Activated T-cell treated with anti-CD3 and anti-CD28 coated beads for 1 hour (primary cell): ENCODE measurements around the gene PTPRM.

ENCODE experiments used
- DNase-seq: peaks from one replicate; pipeline ENCODE4 v3.0.0-alpha.2; 2020; ENCODE audit warnings: low read depth

PTPRM gene

DNA sequence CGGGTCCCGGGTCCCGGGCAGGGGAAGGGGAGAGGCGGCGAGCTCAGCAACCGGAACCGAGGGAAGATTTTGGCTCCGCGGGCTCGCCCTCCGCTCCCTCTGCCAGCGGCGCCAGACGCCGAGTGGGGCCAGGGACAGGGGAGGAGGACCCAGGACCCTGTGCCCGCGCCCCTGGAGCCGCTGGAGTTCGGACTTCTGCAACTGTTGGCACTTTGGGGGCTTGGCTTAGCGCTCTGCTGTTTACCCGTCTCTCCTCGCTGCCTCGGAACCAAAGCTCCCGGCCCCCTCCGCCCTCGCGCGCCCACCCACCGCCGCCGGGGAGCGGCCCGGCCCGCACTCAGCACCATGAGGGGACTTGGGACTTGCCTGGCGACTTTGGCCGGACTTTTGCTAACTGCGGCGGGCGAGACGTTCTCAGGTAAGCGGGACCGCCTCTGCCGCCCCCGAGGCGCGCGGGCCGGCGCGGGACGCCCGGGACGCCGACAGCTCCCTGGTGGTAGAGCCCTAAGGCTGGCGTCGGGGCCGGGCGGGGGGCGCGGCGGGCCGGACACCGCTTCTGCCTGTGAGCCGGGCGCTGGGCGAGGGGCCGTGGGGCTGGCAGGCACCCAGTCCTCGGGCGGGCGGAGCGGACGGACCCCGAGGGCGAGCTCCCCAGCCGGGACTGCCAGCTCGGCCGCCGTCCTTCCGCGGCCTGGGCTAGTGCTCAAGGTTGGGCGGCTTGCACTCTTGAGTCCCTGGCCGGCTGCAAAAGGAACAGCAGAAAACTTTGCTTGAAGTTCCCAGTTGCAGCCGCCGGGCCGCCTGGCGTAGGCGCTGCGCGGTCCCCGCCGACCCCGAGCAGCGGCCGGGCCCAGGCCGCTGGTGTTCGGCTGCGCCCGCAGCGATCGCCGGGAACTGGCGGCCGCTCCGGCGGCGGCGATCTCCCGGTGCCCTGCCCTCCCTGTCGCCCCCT is 634 bp downstream of the PTPRM start:
- DNase-seq, result no peak

DNA sequence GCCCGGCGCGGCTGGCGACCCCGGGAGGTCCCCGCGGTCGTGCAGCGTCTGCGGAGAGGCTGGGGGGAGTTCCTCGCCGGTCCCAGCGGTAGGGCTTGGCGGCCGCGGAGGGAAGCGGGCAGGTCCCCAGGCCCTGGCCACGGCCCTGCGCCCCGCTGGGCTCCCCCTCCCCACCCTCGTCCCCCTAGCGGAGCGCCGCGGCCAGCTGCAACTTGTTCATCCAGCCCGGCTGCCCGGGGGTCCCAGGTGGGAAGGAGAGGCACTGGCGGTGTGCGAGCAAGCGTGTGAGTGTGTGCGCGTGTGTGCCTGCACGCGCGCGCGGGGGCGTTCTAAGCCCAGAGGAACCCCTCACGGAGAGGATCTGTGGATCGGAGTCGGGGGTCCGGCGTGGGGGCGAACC is 1.3 kb downstream of the PTPRM start:
- no peak for DNase-seq

DNA sequence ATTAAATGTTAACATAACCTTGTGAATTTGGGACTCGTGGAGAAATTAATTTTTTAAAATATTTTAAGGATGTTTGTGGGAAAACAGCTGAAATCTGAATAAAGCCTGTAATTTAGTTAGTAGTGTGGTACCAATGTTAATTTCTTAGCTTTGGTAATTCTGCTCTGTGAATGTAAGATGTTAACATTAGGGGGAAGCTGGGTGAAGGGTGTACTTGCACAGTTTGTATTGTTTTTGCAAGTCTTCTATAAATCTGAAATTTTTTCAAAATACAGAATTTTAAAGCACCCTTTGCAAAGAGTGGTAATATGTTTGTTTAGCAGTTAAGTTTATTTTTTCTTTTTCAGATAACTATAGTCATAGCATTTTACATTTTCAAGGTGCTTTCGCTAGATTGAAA is 4.5 kb downstream of the PTPRM start:
- no peak for DNase-seq

DNA sequence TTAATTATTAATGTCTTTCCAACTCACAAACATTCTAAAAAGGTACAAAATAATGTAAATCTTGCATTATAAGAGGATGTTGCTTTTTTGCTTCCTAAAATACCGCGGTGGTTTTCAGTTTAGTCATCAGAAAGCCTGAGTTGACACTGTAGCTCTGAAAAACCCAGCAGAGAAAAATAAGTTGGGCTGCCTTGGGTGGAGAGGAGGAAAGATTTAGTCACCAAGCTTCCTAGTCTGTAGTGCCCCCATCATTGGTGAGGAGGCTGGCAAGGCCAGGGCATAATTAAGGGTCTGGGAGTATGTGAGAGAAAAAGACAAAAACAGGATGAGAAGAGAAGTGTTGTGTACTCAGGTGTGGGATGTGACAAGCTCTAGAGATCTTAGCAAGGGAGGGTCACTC is 5.7 kb downstream of the PTPRM start:
- DNase-seq, result no peak

DNA sequence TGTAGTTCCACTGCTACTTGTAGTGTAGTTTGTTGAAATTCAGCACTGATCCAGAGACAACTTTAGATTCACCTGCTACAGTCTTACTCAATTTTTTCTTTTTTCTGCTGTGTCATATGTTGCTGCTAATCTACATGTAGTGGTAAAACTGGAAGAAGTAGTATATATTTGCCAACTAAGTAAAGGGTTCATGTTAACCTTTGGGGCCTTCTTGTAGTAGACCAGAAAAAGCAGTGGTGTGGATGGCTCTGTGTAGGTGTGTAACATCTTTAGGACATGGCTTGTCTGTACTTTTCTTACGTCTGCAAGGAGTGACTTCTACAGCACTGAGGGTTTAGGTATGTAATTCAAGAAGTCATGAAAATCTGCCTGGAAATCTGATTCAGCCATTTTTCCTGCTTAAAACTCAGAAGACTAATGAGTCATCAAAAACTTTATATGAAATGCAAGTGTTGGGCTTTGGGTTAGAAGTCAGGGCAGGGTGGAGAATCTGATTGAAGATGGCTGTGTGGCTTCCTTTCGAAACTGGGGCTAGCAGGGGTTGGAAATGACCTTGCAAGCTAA is 8.4 kb downstream of the PTPRM start:
- no peak for DNase-seq

DNA sequence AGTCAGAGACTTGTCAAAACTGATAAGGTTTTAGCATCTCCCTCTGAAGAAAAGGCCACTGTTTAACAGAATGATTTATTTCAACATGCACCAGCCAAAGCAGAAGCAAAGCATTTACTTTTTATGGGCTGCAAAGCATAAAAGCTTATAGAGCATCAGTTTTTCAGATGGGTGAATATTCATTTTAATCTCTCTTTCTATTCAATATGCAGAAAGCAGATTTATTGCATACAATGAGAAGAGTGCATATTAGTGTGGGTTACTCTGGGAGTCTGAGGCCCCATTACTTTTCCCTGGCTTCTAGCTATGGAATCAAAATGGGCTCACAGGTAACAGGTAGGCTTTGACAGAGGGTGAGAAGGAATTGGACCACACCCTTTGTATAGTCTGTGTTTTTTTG is 9.0 kb downstream of the PTPRM start:
- DNase-seq, result no peak

DNA sequence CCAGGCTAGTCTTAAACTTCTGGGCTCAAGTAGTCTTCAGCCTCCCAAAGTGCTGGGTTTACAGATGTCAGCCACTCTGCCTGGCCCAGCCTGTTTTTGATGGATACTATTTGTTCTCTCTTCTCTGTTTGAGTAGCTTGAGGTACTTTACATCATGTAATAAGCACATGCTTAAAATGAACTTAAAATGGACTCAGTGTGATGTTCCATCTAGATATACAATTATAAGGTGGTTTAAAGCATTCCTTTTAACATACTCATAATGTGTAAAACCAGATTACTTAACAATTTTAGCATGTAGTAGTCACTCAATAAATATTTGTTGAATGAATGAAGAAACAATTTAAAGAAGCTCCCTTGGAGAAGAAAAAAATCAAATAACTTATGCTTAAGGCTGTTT is 9.6 kb downstream of the PTPRM start:
- DNase-seq, result no peak

DNA sequence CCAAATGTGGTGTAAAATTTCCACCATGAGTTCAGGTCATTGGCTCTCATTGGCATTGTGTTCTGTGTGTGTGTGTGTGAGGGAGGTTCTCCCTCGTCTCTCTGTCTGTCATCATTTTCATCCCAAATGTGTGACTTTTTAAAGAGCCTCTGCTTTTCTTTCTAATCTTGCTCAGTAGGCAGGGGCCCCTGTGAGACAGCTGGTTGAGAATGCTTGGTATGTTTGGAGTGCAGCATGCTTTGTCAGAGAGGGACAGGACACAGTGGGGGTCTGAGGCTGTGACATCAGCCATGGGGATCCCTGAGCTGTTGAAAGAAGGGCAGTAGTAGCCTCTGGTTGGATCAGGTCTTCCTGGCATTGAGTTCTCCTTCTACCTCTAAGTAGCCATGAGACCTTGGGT is 10.6 kb downstream of the PTPRM start:
- DNase-seq, result no peak

DNA sequence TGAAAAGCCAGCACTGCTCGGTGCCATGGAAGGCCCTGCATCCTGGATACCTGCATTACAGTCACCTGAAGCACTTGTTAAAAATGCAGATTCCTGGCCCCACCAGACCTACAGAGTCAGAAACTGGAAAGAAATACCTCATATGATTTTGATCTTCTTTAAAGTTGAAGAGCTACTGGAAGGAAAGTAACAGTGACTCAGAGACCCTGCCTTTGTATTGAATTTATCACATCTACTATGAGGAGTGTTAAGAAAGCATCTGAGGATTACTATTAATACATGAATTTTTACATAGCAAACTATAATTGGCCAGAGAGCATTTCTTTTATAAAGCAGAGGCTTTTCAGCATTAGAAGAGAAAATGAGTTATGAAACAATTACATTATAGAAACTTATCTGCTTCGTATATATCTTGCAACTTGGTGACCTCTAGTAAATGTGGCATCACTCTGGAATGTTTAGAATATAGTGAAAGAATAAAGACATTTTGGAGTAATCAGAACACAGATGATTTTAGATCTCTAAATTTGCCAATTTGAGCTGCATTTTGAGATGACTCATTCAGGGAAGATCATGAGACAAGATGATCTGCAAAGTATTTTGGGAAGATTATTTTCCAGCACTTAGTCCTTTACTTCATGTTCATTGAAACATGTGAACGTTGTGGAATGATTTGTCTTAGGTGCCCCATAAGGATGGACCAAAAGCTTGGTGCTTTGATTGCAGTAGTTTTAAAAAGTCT is 12.2 kb downstream of the PTPRM start:
- no peak for DNase-seq

DNA sequence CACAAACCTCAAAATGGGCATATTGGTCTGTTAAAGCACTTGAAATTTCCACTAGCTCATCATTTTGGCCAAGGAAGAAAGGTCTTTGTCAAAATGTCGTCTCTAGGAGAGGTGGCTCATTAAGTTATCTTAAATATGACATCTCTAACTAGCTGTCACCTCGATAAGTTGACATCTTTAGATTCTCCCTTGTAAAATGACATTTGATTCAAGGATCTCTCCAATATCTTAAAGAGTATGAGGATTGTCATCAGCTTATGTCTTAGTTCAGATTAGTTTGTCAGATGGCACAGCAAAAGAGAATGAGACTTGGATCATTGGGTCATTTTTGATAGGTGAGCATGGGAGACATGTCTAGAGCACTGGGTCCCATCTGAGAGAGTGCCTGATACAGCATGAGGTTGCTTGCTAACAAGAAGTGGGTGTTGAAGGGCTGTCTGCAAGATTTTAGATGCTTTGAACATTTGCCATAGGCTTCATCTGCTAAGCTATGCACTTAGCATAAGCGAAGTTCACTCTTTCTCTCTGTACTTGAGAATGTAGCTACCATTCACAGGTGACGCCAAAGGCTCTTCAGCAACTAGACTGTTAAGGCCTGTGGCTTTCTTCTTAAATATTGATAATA is 12.9 kb downstream of the PTPRM start:
- DNase-seq, result no peak

DNA sequence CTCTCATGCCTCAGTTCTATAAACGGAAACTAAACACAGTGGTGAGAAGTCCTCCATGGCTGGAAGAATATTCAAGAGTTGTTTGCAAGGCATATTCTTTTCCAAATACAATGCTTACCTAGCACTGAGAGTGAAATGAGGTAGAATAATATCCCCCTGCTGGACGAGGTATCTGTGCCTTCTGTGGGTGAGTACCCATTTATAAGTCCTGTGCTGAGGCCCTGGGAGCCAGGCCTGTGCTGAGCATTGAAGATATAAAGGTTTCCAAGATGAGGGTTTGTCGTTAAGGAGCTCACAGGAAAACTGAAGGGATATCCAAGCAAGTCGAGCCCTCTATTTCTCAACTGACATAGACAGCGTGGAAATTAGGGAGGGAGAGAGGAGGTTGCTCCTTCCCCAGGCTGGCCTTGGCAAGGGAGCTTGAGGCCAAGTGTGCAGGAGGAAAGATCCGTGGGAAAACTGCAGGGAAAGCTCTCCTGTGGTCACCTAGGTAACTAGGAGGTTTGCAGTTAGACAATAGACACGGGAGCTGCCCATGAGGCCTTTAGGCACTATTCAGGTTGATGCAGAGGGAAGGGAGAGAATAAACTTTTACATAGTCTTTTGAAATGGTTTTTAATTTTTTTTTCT is 17.6 kb downstream of the PTPRM start:
- DNase-seq, result no peak

DNA sequence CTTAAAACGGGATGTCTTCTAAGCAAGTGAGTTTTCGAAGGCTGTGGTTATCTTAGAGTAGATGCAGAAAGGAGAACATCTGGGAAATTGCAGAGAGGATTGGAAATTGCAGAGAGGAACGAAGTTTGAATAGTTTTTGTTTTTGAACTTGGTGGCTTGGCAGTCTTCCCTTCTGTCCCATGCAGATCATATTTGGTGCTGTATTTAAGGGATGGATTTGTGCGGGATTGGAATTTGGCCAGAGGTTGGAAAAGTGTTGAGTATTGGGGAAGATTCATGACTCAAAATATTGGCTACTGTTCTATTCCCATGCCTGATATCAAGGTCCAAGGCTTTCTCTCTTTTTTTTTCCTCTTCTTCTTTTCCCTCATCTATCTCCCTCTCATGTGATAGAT is 18.2 kb downstream of the PTPRM start:
- no peak for DNase-seq

DNA sequence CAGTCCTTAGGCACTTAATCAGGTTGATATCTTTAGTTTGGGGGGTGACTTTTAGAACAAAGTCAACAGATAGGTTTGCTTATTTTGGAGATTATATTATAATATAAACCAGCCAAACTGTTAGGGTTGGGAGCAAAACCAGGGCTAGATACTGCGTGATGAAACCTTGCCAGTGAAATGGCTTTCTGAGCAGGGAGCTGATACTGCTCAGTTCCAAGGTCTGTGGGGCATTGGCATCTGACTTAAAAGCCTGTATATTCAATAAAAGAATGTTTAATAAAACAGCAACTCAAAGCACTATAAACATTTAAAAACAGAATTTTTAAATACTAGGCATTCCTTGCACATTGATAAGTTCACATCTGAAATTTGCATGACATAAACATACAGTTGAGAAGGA is 19.3 kb downstream of the PTPRM start:
- DNase-seq, result no peak

DNA sequence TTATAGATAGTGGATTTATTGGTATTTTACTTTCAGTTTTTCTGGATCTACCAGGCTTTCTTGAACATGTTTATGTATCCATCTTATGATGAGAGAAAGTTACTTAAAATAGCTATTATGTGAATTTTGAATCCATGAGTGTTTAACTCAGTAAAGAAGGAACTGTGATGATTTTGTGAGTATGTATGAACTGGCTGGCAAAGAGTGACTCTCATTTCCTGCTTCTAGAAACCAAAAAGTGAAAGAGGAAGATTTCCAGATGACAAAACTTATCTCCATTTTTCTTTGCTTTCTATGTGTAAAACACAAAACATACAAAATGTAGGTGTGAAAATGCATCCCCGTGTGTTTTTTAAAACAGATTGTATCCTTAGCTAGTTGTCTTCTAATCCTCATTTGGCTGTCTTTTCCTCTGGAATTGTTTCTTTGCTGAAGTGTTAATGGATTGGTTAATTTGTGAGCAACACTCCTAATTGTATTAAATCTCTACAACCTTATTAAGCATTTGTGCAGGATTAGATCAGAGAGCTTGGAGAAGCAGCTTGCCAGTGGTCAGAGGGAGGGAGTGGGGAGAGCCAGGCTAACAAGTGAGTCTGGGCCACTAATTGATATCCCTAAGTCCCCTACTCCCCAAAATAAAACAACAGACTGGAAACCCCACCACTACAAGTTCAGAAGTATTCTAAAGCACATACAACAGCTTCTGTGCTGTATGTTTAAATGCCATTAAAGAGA is 23.9 kb downstream of the PTPRM start:
- DNase-seq, result no peak

DNA sequence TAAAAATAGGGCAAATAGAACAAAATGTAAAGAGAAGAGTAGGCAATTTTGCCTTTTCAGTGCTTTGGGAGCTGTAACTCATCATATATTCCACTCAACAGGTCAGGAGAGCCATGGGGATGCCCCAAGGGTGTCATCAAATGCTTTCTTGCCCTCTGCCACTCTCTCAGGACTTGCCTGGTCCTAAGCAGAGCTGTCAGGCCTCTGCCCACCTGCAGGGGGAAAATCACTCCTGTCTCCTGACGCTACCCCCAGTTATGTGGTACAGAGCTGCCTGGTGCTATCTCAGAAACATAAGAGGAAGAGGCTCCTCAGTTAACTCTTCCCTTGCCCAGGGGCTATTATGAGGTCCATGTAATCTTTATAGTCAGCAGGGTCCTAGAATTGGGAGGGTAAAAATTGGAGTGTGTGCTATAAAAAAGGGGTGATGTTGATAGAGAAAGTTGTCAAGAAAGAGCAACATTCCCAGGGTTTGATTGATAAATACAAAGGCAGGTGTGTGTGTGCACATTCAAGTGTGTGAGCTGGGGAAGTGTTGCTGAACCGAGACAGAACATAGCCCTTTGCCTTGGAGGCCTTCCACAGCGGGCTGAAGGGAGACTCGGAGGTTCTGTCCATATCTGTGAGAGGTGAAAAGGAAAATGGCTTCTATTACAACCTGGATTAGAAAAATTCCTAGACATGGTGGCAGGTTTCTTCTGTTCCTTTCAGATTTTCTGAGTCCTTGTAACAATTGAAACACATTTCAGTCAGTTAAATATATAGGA is 25.4 kb downstream of the PTPRM start:
- DNase-seq, result no peak

DNA sequence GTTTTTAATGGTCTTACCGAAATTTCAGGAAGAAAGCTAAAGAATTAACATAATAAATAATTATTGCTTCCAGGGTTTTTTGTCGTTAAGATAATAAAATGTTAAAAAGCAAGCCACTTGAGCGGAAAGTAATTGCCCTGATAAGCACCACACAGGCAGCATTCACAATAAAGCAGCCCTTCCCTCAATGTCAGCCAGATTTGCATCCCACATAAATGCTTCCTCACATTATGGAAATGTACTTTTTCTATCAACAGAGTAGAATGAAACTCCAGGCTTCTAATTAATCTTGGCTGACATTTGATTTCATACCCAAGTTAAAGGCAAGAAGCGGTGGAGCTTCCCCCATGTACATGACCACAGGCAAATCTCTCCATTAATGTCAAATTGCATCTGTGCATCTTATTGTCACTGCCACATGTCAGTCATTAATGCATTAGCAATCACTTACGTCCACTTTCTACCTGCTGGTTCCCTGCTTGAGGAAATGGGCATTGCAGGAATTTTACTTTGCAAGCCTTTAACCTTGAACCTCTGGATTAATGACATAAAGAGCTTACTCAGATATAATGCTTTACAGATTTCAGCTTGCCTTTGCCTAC is 26.2 kb downstream of the PTPRM start:
- DNase-seq, result no peak

DNA sequence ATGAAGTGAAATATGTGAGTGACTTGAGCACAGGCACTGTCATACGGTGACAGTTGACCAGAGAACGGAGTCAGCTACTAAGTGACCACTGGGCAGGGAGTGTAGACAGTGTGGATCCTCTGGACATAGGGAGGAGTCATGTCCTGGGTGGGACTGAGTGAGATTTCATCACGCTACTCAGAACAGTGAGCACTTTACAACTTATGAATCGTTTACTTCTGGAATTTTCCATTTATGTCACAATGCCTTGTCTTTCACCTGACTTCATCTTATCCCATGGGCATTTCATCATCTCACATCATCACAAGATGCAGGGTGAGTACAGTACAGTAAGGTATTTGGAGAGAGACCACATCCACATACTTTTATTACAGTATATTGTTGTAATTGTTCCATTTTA is 29.0 kb downstream of the PTPRM start:
- no peak for DNase-seq

DNA sequence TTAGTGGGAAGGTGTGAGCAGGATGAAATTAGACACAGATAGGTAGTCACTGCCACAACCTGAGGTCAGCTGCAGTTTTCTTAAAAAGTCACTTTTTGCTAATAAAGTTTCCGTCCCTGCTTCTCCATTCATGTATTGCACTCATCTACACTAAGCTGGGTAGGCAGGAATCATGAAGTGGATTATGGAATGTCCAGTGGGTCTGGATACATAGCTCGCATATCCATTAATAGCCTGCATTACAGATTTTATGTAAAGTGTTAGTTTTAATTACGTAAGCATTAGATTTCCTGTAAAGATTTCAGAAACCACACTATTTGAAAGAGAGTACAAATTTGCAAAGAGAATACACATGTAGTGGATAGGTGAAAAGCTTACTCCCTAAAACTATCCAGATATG is 30.4 kb downstream of the PTPRM start:
- no peak for DNase-seq

DNA sequence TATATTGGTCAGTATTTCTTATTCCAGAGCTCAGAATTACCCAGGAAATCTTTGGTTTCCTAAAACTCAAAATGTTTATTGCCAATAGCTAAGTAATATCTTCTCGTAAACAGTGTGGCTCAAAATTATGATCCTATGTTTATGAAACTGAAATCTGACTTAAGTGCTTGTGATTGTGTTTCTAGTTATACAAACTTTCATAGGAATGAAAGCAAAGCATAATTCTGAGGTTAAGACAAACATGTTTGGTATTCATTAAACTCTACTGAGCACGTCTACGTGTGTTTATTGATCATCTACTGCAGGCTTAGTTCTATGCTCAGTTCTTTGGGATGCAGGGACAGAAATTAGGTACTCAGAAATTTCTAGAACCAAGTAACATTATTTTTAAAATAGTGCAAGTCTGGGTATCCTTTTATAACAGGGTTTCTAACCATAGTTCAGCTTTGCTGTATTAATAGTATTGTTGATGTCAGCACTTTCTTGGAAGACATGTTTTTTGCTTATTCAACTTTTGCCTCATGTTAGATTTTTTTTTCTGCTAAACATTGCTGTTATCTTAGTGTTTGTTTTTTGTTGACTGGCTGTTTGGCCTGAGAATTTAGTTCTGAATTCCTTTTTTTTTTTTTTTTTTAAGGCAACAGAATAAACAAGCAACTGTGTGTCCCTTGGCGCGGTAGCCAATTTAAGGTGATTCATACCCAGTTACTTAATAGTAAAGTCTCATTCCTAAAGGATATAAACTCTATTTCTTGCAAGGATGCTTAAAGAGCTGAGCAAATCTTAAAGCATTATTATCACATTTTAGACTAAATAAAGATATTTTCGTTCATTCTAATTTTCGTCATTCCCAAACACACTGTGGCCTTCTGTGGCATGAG is 31.3 kb downstream of the PTPRM start:
- no peak for DNase-seq
